HG03175 (cell line): ENCODE data around the gene SNX5.
A peak's percentile ranks its signal among the peaks of the same experiment; 100 is the strongest.

Experiments
- ATAC-seq: cut with Tn5 transposase; IDR thresholded peaks from one replicate; pipeline ENCODE4 v1.9.1; 2021; ENCODE audit warnings: mild to moderate bottlenecking, moderate library complexity; ENCODE audit not compliant: unreplicated experiment

The SNX5 gene

GRCh38 chr20:17993546-17993945 is 25.0 kb upstream of the SNX5 start:
- ATAC-seq, result no peak

- ATAC-seq, result no peak
These were observed 24.4 kb upstream of the SNX5 start for GRCh38 chr20:17992847-17993513.

- peak; percentile 57 for ATAC-seq
These were observed 23.6 kb upstream of the SNX5 start for GRCh38 chr20:17992224-17992637.

- ATAC-seq, result no peak
These were observed 21.8 kb upstream of the SNX5 start for GRCh38 chr20:17990278-17990972.

GRCh38 chr20:17987988-17988387 is 19.4 kb upstream of the SNX5 start:
- ATAC-seq, result no peak

- ATAC-seq, result no peak
These were observed 16.9 kb upstream of the SNX5 start for GRCh38 chr20:17985388-17986018.

GRCh38 chr20:17976305-17976704 is 7.7 kb upstream of the SNX5 start:
- ATAC-seq, result no peak

GRCh38 chr20:17972121-17972520 is 3.5 kb upstream of the SNX5 start:
- ATAC-seq, result no peak

- ATAC-seq, result no peak
These were observed 2.9 kb upstream of the SNX5 start for GRCh38 chr20:17971300-17972013.

- no peak for ATAC-seq
These were observed 1.4 kb upstream of the SNX5 start for GRCh38 chr20:17969884-17970409.

- peak; percentile 9 for ATAC-seq
These were observed 787 bp upstream of the SNX5 start for GRCh38 chr20:17969278-17969883.

GRCh38 chr20:17967521-17968365 is 851 bp downstream of the SNX5 start:
- peak; percentile 1 for ATAC-seq

- no peak for ATAC-seq
These were observed 1.9 kb downstream of the SNX5 start for GRCh38 chr20:17966432-17967310.

GRCh38 chr20:17965042-17965697 is 3.4 kb downstream of the SNX5 start:
- ATAC-seq, result no peak

GRCh38 chr20:17964632-17965031 is 4.0 kb downstream of the SNX5 start:
- no peak for ATAC-seq

- ATAC-seq, result no peak
These were observed 4.5 kb downstream of the SNX5 start for GRCh38 chr20:17964073-17964472.

- no peak for ATAC-seq
These were observed 5.3 kb downstream of the SNX5 start for GRCh38 chr20:17963114-17963897.

GRCh38 chr20:17961587-17961940 is 7.0 kb downstream of the SNX5 start:
- ATAC-seq, result no peak
